VCaP (cell line): ENCODE measurements around the gene CDH13.

Source experiments
- H3K27ac ChIP-seq: fragments of 450-650 bp; 2 replicates; pipeline ENCODE4 v1.5.1; 2017
- CTCF ChIP-seq: fragments of 450-650 bp; conservative IDR thresholded peaks from 2 replicates; pipeline ENCODE4 v1.5.1; 2017; ENCODE audit warnings: mild to moderate bottlenecking, moderate library complexity

The CDH13 gene

GRCh38 chr16:83116274-83116892 is 489.6 kb downstream of the CDH13 start:
- no peak overlapping the region for H3K27ac ChIP-seq
- TF ChIP-seq CTCF, result no peak

GRCh38 chr16:83117810-83118209 is 491.0 kb downstream of the CDH13 start:
- no peak overlapping the region for H3K27ac ChIP-seq
- TF ChIP-seq CTCF, result no peak

GRCh38 chr16:83118365-83118764 is 491.6 kb downstream of the CDH13 start:
- H3K27ac ChIP-seq, result no peak overlapping the region
- TF ChIP-seq CTCF, result no peak

GRCh38 chr16:83125999-83126568 is 499.3 kb downstream of the CDH13 start:
- TF ChIP-seq CTCF, result no peak
- H3K27ac ChIP-seq, result no peak overlapping the region

GRCh38 chr16:83128041-83128440 is 501.3 kb downstream of the CDH13 start:
- no peak overlapping the region for H3K27ac ChIP-seq
- no peak for TF ChIP-seq CTCF

GRCh38 chr16:83130039-83130438 is 503.3 kb downstream of the CDH13 start:
- no peak overlapping the region for H3K27ac ChIP-seq
- no peak for TF ChIP-seq CTCF

GRCh38 chr16:83134638-83135037 is 507.9 kb downstream of the CDH13 start:
- no peak overlapping the region for H3K27ac ChIP-seq
- TF ChIP-seq CTCF, result no peak
